ENCODE measurements around the gene OR7A17.

The OR7A17 gene

GRCh38 chr19:14843169-14843568 lies 42.8 kb downstream of the OR7A17 start:
- no peak overlapping the region for H3K9ac ChIP-seq (ENCODE audit: low read depth, low read length, poor library complexity, severe bottlenecking)
- H3K36me3 ChIP-seq (ENCODE audit: insufficient read depth, low read length) = no peaks in the 10 kb centered on the region
- no peaks in the 10 kb centered on the region for H3K9me2 ChIP-seq (replicated peaks; ENCODE audit: low read depth, low read length)
- no peaks in the 10 kb centered on the region for H3K9me3 ChIP-seq (ENCODE audit: insufficient read depth, low read depth, low read length)
- no peaks in the 10 kb centered on the region for H3K27me3 ChIP-seq (ENCODE audit: insufficient read depth, low read length, poor library complexity, severe bottlenecking)
- H3K79me2 ChIP-seq (ENCODE audit: insufficient read depth, low read length) = no peaks in the 10 kb centered on the region
- TF ChIP-seq CTCF (conservative IDR thresholded peaks at IDR 0.05; ENCODE audit: low read length) = no peak
- H3K4me1 ChIP-seq (ENCODE audit: insufficient read depth, low read length, poor library complexity, severe bottlenecking) = no peaks in the 10 kb centered on the region
- H3F3A ChIP-seq (ENCODE audit: low read depth) = no peaks in the 10 kb centered on the region
- H3K4me2 ChIP-seq (ENCODE audit: low read depth, low read length, poor library complexity, severe bottlenecking) = no peak overlapping the region
- H4K20me1 ChIP-seq (ENCODE audit: insufficient read depth, low read length, poor library complexity, severe bottlenecking) = no peaks in the 10 kb centered on the region
- H2AFZ ChIP-seq (ENCODE audit: low read length) = no peak overlapping the region
- no peak overlapping the region for H3K4me3 ChIP-seq (ENCODE audit: low read length, poor library complexity, severe bottlenecking)

- Histone ChIP-seq H3F3A (ENCODE audit: low read depth) (no peaks in the 10 kb centered on the region), H3K27me3 (ENCODE audit: insufficient read depth, low read length, poor library complexity, severe bottlenecking) (no peaks in the 10 kb centered on the region), H3K36me3 (ENCODE audit: insufficient read depth, low read length) (no peaks in the 10 kb centered on the region), H3K79me2 (ENCODE audit: insufficient read depth, low read length) (no peaks in the 10 kb centered on the region), H4K20me1 (ENCODE audit: insufficient read depth, low read length, poor library complexity, severe bottlenecking) (no peaks in the 10 kb centered on the region), H3K4me2 (ENCODE audit: low read depth, low read length, poor library complexity, severe bottlenecking) (no peak overlapping the region), H3K9ac (ENCODE audit: low read depth, low read length, poor library complexity, severe bottlenecking) (no peak overlapping the region), H3K9me3 (ENCODE audit: insufficient read depth, low read depth, low read length) (no peaks in the 10 kb centered on the region), H3K4me1 (ENCODE audit: insufficient read depth, low read length, poor library complexity, severe bottlenecking) (no peaks in the 10 kb centered on the region), H2AFZ (ENCODE audit: low read length) (no peak overlapping the region), H3K9me2 (replicated peaks; ENCODE audit: low read depth, low read length) (no peaks in the 10 kb centered on the region), H3K4me3 (ENCODE audit: low read length, poor library complexity, severe bottlenecking) (no peak overlapping the region)
- TF ChIP-seq CTCF (conservative IDR thresholded peaks at IDR 0.05; ENCODE audit: low read length) (no peak), EZH2phosphoT487 (IDR thresholded peaks at IDR 0.05; ENCODE audit: borderline replicate concordance) (no peak)
Observed at GRCh38 chr19:14840206-14840605, 45.7 kb downstream of the OR7A17 start.

GRCh38 chr19:14837391-14837790 lies 48.5 kb downstream of the OR7A17 start:
- Histone ChIP-seq H3K4me2 (ENCODE audit: low read depth, low read length, poor library complexity, severe bottlenecking) (no peak overlapping the region), H2AFZ (ENCODE audit: low read length) (no peak overlapping the region), H3K79me2 (ENCODE audit: insufficient read depth, low read length) (no peaks in the 10 kb centered on the region), H3K9me2 (replicated peaks; ENCODE audit: low read depth, low read length) (no peaks in the 10 kb centered on the region), H3F3A (ENCODE audit: low read depth) (no peaks in the 10 kb centered on the region), H3K9ac (ENCODE audit: low read depth, low read length, poor library complexity, severe bottlenecking) (no peak overlapping the region), H3K9me3 (ENCODE audit: insufficient read depth, low read depth, low read length) (no peaks in the 10 kb centered on the region), H3K36me3 (ENCODE audit: insufficient read depth, low read length) (no peaks in the 10 kb centered on the region), H3K4me1 (ENCODE audit: insufficient read depth, low read length, poor library complexity, severe bottlenecking) (no peaks in the 10 kb centered on the region), H3K4me3 (ENCODE audit: low read length, poor library complexity, severe bottlenecking) (no peak overlapping the region), H3K27me3 (ENCODE audit: insufficient read depth, low read length, poor library complexity, severe bottlenecking) (no peaks in the 10 kb centered on the region), H4K20me1 (ENCODE audit: insufficient read depth, low read length, poor library complexity, severe bottlenecking) (no peaks in the 10 kb centered on the region)
- TF ChIP-seq CTCF (conservative IDR thresholded peaks at IDR 0.05; ENCODE audit: low read length) (no peak), EZH2phosphoT487 (IDR thresholded peaks at IDR 0.05; ENCODE audit: borderline replicate concordance) (no peak)
